ENCODE measurements around the gene CHIC2.

CHIC2 gene

DNA sequence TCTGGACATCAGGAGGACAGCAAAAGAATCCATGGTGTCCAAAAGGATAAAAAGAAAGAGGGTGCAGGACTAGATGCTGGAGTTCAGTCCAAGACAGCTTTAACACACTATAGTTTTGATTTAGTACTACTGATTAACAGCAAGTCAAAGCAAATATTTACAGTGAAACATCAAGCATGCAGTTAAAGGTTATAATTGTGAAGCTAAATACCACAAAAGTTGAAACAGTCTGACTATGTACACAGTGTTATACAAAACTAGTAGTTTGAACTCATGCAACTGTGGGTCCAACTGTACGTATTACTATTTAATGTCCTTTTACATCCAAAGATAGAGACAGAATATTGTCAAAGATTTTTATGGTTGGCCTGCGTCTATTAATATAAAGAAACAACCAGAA is 57.6 kb downstream of the CHIC2 start:
- no peak for DNase-seq (ENCODE audit: low spot score)

DNA sequence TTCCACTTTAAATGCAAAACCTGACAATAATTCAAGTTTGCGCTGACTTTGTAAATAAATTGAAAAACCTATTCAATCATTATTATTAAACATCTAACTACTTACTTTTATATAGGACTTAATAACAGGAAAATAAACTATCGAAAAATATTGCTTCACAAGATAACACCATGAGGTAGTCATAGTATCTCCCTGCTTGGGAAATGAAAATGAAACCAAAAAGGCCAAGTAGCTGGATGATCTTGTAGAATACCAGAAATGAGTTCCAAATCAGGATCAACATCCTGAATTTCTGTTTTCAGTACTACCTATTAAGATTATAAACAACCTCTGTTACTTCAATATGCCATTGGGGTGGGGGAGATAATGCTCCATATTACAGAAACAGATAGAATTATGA is 58.9 kb downstream of the CHIC2 start:
- DNase-seq (ENCODE audit: low spot score), result no peak

DNA sequence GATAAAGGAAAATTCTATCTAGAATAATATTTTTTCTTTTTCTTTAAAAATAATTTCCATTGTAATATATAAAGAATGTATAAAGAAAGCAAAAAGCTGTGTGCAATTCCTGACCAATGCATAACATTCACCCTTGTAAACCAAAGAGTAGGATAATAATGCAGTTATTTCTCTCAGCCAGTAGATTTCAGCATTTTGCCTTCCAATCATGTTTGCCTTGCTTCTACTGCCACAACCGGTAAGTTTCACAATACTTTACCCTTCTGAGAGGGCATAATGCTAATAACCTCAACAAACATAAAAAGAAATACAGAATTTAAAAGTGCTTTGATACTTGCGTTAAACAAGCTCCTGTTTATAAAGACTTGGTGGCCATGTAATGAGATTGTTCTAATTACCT is 59.9 kb downstream of the CHIC2 start:
- DNase-seq (ENCODE audit: low spot score), result no peak

DNA sequence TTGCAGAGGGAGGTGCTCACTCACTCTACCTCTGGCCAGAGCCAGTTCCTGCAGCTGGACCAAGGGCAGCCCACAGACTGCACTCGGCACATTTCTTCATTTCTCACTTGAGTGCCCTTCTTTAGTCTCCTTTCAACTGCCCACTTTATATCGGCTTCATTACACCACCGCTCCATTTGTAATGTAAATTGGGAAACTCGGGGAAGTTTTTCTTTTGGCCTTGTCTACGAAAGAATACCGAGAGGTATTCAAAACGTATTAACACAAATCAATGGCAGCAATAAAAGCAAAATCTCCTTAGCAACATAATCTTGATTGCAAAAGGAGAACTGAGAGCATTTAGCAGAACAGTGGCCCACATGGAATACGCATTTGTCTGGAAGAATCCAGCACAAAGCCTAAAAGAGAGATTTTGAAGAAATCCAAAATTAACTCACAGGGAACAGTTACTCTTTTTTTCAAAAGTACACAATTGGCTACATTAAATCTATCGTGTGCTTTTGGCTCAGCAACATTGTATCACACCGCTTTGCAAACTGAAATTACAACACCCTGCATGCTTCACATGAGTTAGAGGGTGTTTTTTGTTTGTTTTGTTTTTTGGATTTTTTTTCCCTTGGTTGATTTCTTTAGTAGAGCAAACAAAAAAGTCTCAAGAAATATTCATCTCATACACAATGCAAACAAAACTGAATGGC is 62.6 kb downstream of the CHIC2 start:
- DNase-seq (ENCODE audit: low spot score), result no peak

- DNase-seq (ENCODE audit: low spot score), result no peak
These were observed 66.5 kb downstream of the CHIC2 start for GRCh38 chr4:53997898-53998297.

DNA sequence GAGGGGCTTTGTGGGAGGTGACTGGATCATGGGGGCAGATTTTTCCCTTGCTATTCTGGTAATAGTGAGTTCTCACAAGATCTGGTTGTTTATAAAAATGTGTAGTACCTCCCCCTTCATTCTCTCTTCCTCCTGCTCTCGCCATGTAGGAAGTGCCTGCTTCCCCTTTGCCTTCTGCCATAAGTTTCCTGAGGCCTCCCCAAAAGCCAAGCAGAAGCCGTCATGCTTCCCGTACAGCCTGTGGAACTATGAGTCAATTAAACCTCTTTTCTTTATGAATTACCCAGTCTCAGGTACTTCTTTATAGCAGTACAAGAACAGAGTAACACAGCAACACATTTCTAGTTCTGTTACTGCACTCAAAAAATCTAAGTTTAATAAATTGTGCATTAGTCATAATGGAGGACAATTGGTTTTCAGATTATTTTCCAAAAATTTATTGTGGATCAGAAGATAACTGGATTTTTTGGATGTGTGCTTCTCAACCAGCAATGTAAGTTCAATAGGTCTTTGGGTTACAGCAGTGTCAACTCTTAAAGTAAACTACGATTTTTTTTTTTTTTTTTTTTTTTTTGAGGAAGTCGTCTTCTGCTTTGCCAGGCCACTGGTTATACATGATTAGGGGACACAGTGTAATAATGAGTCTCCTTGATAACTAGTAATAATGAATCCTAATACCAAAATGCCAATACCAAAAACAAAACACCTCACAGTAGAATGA is 69.9 kb downstream of the CHIC2 start:
- no peak for DNase-seq (ENCODE audit: low spot score)

DNA sequence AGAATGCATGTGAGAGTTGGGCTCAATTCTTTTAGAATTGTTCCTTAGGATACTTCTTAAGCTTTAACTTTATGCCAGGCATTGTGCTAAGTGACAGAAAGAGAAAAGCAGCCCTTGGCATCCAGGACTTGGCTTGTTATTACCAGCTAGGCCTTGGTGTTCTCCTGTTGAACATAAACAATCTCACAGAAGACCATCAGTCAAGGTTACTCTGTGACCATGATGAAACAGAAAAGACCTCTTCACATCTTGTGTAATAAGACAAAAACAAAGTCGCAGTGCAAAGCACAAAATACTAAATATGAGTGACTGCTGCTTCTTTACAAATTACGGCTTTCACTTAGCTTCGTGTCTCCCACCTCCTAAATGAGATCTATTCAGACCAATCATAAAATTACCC is 71.6 kb downstream of the CHIC2 start:
- no peak for DNase-seq (ENCODE audit: low spot score)

DNA sequence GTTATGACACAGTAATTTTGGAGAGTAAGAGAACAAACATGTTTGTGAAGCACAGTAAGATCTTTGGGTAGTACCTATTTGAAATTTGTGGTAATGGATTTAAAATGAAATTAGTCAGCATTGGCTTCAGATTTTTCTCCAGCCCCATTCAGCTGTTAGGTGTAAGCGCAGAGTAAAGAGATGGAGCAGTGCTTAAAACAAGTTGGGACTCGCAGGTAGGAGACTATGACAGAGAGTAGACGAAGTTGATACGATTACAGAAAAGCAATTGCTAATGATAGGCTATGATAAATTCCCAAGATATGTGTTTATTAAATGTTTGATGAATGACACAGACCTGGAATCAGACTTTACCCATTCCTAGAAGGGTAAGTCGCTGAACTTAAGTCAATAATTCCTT is 72.6 kb downstream of the CHIC2 start:
- no peak for DNase-seq (ENCODE audit: low spot score)

GRCh38 chr4:53990641-53991040 is 73.8 kb downstream of the CHIC2 start:
- no peak for DNase-seq (ENCODE audit: low spot score)

DNA sequence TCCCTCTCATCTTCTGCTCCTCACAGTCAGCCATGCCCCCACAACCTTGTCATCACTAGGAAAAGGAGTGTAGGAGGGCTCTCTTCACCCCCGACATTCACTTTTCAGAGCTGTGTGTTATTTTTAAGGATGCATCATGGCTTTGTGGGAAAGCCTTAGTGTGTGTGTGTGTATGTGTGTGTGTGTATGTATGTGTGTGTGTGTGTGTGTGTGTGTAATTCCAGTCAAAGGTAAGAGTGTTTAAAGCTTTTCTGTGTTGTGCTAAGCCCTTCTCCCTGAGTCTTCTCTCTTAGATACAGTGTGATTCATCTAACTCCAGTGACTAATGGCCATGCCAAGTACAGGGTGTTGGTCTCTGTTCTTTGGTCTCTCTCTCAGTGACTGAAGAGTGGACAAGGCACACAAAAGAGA is 76.6 kb downstream of the CHIC2 start:
- peak; percentile 1 for DNase-seq (ENCODE audit: low spot score)

- DNase-seq (ENCODE audit: low spot score), result no peak
These were observed 78.3 kb downstream of the CHIC2 start for GRCh38 chr4:53986062-53986461.

DNA sequence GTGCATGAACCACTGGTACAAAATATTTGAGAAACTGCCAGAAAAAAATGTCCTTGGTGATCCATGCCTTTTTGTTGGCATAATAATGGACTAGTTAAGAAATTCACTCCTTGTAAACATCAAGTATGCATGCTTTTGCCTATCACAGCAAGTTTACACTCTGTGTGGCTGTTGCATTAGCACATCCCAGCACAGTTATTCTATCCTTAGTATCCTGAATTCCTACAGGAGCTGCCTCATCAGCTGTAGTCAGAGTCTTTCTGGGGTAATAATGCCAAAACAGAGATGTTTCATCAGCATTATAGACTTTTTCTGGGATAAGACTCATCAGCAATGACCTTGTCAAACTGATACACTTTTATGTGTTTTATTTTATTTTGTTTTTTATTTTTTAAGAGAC is 82.8 kb downstream of the CHIC2 start:
- DNase-seq (ENCODE audit: low spot score), result no peak

GRCh38 chr4:53981066-53981465 is 83.3 kb downstream of the CHIC2 start:
- no peak for DNase-seq (ENCODE audit: low spot score)

DNA sequence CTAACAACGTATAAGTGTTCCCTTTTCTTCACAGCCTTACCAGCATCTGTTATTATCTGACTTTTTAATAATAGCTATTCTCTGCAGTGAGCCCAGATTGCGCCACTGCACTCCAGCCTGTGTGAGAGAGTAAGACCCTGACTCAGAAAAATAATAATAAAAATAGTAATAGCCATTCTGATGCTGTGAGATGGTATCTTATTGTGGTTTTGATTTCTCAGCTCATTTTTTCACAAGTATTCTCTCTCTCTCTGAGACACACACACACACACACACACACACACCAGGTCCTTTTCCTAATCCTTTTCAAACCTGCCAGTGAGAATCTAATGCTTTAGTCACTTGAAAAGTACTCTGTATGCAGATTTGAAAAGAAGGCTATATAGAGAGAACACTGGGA is 89.8 kb downstream of the CHIC2 start:
- DNase-seq (ENCODE audit: low spot score), result no peak

GRCh38 chr4:53967986-53968385 is 96.4 kb downstream of the CHIC2 start:
- DNase-seq (ENCODE audit: low spot score), result no peak

GRCh38 chr4:53963781-53964180 is 100.6 kb downstream of the CHIC2 start:
- no peak for DNase-seq (ENCODE audit: low spot score)

GRCh38 chr4:53963336-53963735 is 101.1 kb downstream of the CHIC2 start:
- DNase-seq (ENCODE audit: low spot score), result no peak

DNA sequence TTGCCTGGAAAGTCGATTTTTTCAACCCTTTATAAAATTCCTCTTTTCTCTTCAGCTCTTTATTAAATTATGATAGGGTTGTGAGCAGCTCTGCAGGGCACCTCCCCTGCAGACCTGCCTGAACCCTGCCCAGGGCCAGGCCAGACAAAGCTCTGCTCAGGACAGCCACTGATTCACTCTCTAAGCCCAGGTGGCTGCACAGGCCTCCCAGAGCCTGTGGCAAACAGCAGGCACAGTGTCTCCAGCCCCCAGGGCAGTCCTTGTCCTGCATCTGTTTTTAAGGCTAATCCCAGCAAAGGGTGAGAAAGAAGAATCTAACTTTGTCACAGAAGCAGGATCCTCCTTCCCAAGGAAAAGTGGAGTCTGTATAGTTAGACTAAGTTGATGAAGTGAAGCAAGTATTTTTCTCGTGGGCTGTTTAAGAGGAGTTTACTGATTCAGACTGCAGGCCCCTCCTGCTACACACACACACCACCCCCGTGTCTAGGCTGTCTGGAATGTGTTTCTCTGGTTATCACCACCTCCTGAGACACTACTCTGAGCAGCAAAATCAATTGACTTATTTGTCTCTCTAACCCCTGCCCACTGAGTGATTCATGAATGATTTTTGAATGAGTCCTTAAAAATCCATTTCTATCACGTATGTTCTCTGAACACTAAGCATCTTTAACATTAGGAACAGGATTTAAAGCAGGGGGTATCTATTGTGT is 101.7 kb downstream of the CHIC2 start:
- no peak for DNase-seq (ENCODE audit: low spot score)

GRCh38 chr4:53961351-53961750 is 103.1 kb downstream of the CHIC2 start:
- DNase-seq (ENCODE audit: low spot score), result no peak

GRCh38 chr4:53960843-53961242 is 103.6 kb downstream of the CHIC2 start:
- no peak for DNase-seq (ENCODE audit: low spot score)

Measured in SW480 (cell line).